Measurements from ENCODE around the gene COQ10B. TPM values are rescaled to one million over a fixed set of nuclear protein-coding genes. Genes with fewer than 3 reads are reported as not detected.
"Not testable (repeated sequence)": the region's sequence is repeated elsewhere in the genome, so short reads cannot be mapped to it uniquely, and the experiment has no call there.

The COQ10B gene
- total and polyA plus RNA-seq, 2 experiments from 2014 or later = 7.3 to 24.9 TPM

GRCh38 chr2:197464175-197464574 is 10.8 kb downstream of the COQ10B start:
- no peaks in the 10 kb centered on the region for H3K4me1 ChIP-seq (ENCODE audit: low read depth)
- no peak overlapping the region for H3K4me3 ChIP-seq
- H3K9me3 ChIP-seq (ENCODE audit: low read depth) = no peaks in the 10 kb centered on the region
- no peak for TF ChIP-seq CTCF (IDR thresholded peaks at IDR 0.05; ENCODE audit: low read depth, low read length)
- H3K27ac ChIP-seq = no peak overlapping the region
- peak in 1 of 2 donors; percentile 23 for DNase-seq (ENCODE audit: low read depth in 1 of 2, low spot score in 1 of 2)
- H3K36me3 ChIP-seq = peaks cover 30% of the 10 kb centered on the region
- H3K27me3 ChIP-seq = no peaks in the 10 kb centered on the region

GRCh38 chr2:197472166-197472565 is 18.8 kb downstream of the COQ10B start:
- DNase-seq (ENCODE audit: low read depth in 1 of 2, low spot score in 1 of 2) = no peak

GRCh38 chr2:197477797-197478196 is 24.4 kb downstream of the COQ10B start:
- H3K9me3 ChIP-seq (ENCODE audit: low read depth) = no peaks in the 10 kb centered on the region
- no peak for DNase-seq (ENCODE audit: low read depth in 1 of 2, low spot score in 1 of 2)
- H3K4me1 ChIP-seq (ENCODE audit: low read depth) = no peaks in the 10 kb centered on the region
- TF ChIP-seq CTCF (IDR thresholded peaks at IDR 0.05; ENCODE audit: low read depth, low read length) = no peak
- no peak overlapping the region for H3K4me3 ChIP-seq
- H3K27ac ChIP-seq = no peak overlapping the region
- peaks cover 25% of the 10 kb centered on the region for H3K36me3 ChIP-seq
- no peaks in the 10 kb centered on the region for H3K27me3 ChIP-seq

More at GRCh38 chr2:197472166-197472565, 18.8 kb downstream of the COQ10B start:
- H3K27ac ChIP-seq = no peak overlapping the region
- no peaks in the 10 kb centered on the region for H3K4me1 ChIP-seq (ENCODE audit: low read depth)
- TF ChIP-seq CTCF (IDR thresholded peaks at IDR 0.05; ENCODE audit: low read depth, low read length) = no peak
- no peaks in the 10 kb centered on the region for H3K9me3 ChIP-seq (ENCODE audit: low read depth)
- no peaks in the 10 kb centered on the region for H3K27me3 ChIP-seq
- H3K4me3 ChIP-seq = no peak overlapping the region
- peaks cover 44% of the 10 kb centered on the region for H3K36me3 ChIP-seq

GRCh38 chr2:197480165-197481036 is 27.0 kb downstream of the COQ10B start:
- H3K9me3 ChIP-seq (ENCODE audit: low read depth) = no peaks in the 10 kb centered on the region
- no peak for DNase-seq (ENCODE audit: low read depth in 1 of 2, low spot score in 1 of 2)
- no peaks in the 10 kb centered on the region for H3K27me3 ChIP-seq
- no peak for TF ChIP-seq CTCF (IDR thresholded peaks at IDR 0.05; ENCODE audit: low read depth, low read length)
- no peak overlapping the region for H3K27ac ChIP-seq
- no peaks in the 10 kb centered on the region for H3K4me1 ChIP-seq (ENCODE audit: low read depth)
- H3K4me3 ChIP-seq = no peak overlapping the region
- H3K36me3 ChIP-seq = peaks cover 7% of the 10 kb centered on the region

- peaks cover 33% of the 10 kb centered on the region for H3K36me3 ChIP-seq
- not testable (repeated sequence) for H3K27ac ChIP-seq; H3K27me3 ChIP-seq; H3K9me3 ChIP-seq (ENCODE audit: low read depth); H3K4me1 ChIP-seq (ENCODE audit: low read depth); DNase-seq (ENCODE audit: low read depth in 1 of 2, low spot score in 1 of 2); H3K4me3 ChIP-seq
These were observed 30.9 kb downstream of the COQ10B start for GRCh38 chr2:197484248-197484647.

GRCh38 chr2:197486175-197486574 is 32.8 kb downstream of the COQ10B start:
- H3K9me3 ChIP-seq (ENCODE audit: low read depth) = no peaks in the 10 kb centered on the region
- no peak for DNase-seq (ENCODE audit: low read depth in 1 of 2, low spot score in 1 of 2)
- TF ChIP-seq CTCF (IDR thresholded peaks at IDR 0.05; ENCODE audit: low read depth, low read length) = no peak
- no peaks in the 10 kb centered on the region for H3K27me3 ChIP-seq
- peaks cover 51% of the 10 kb centered on the region for H3K36me3 ChIP-seq
- H3K27ac ChIP-seq = no peak overlapping the region
- no peak overlapping the region for H3K4me3 ChIP-seq
- H3K4me1 ChIP-seq (ENCODE audit: low read depth) = no peaks in the 10 kb centered on the region
